Measurements from ENCODE around the gene TECPR1. TPM values are rescaled to one million over a fixed set of nuclear protein-coding genes. Genes with fewer than 3 reads are reported as not detected.

TECPR1 gene
- total RNA-seq, 2 experiments from 2014 or later: 25.6 to 25.7 TPM

GRCh38 chr7:98210513-98211220 is 41.4 kb downstream of the TECPR1 start:
- Mint-ChIP-seq H3K9me3 (no peaks in the 10 kb centered on the region), H3K27me3 (no peaks in the 10 kb centered on the region), H3K36me3 (ENCODE audit: low read depth) (peaks cover 11% of the 10 kb centered on the region), H3K4me3 (no peak overlapping the region), H3K4me1 (ENCODE audit: low read depth) (peaks cover 6% of the 10 kb centered on the region), H3K27ac (no peak overlapping the region)
- ChIA-PET CTCF (no interaction called here), POLR2A (no interaction called here)
- ATAC-seq (no peak), DNase-seq (no peak)
- intact Hi-C loops (cut with micrococcal nuclease): no loop called here
- TF ChIP-seq CTCF (IDR thresholded peaks at IDR 0.05): no peak

- intact Hi-C loops (cut with micrococcal nuclease): no loop called here
- H3K27ac Mint-ChIP-seq: no peak overlapping the region
- H3K4me3 Mint-ChIP-seq: peak overlapping the region; percentile 21
- ChIA-PET POLR2A (no interaction called here), CTCF (no interaction called here)
- H3K36me3 Mint-ChIP-seq (ENCODE audit: low read depth): peaks cover 16% of the 10 kb centered on the region
- no peak for ATAC-seq
- no peak for DNase-seq
- peaks cover 14% of the 10 kb centered on the region for H3K4me1 Mint-ChIP-seq (ENCODE audit: low read depth)
- H3K9me3 Mint-ChIP-seq: no peaks in the 10 kb centered on the region
- no peak for TF ChIP-seq CTCF (IDR thresholded peaks at IDR 0.05)
- H3K27me3 Mint-ChIP-seq: no peaks in the 10 kb centered on the region
Observed at GRCh38 chr7:98209166-98209920, 42.7 kb downstream of the TECPR1 start.

- peaks cover 25% of the 10 kb centered on the region for H3K36me3 Mint-ChIP-seq (ENCODE audit: low read depth)
- peaks cover 36% of the 10 kb centered on the region for H3K4me1 Mint-ChIP-seq (ENCODE audit: low read depth)
- no peak for TF ChIP-seq CTCF (IDR thresholded peaks at IDR 0.05)
- H3K27me3 Mint-ChIP-seq: no peaks in the 10 kb centered on the region
- no peak for ATAC-seq
- no peak for DNase-seq
- H3K9me3 Mint-ChIP-seq: no peaks in the 10 kb centered on the region
- H3K27ac Mint-ChIP-seq: no peak overlapping the region
- CTCF ChIA-PET: no interaction called here
- intact Hi-C loops (cut with micrococcal nuclease): no loop called here
- POLR2A ChIA-PET: no interaction called here
- no peak overlapping the region for H3K4me3 Mint-ChIP-seq
Observed at GRCh38 chr7:98206451-98207330, 45.3 kb downstream of the TECPR1 start.

- no peaks in the 10 kb centered on the region for H3K9me3 Mint-ChIP-seq
- ATAC-seq: no peak
- H3K4me3 Mint-ChIP-seq: no peak overlapping the region
- intact Hi-C loops (cut with micrococcal nuclease): no loop called here
- ChIA-PET POLR2A (no interaction called here), CTCF (no interaction called here)
- H3K27me3 Mint-ChIP-seq: no peaks in the 10 kb centered on the region
- H3K27ac Mint-ChIP-seq: no peak overlapping the region
- no peak for DNase-seq
- H3K4me1 Mint-ChIP-seq (ENCODE audit: low read depth): peaks cover 48% of the 10 kb centered on the region
- no peak for TF ChIP-seq CTCF (IDR thresholded peaks at IDR 0.05)
- H3K36me3 Mint-ChIP-seq (ENCODE audit: low read depth): peaks cover 26% of the 10 kb centered on the region
Observed at GRCh38 chr7:98205162-98205845, 46.7 kb downstream of the TECPR1 start.
